Measurements from ENCODE around the gene CCDC182. TPM values are rescaled to one million over a fixed set of nuclear protein-coding genes. Genes with fewer than 3 reads are reported as not detected.

Gene CCDC182
- total and polyA plus RNA-seq, 9 of the 15 experiments (the other 6 are each of a cell fraction or from before 2014, with no cell fraction given): not detected

DNA sequence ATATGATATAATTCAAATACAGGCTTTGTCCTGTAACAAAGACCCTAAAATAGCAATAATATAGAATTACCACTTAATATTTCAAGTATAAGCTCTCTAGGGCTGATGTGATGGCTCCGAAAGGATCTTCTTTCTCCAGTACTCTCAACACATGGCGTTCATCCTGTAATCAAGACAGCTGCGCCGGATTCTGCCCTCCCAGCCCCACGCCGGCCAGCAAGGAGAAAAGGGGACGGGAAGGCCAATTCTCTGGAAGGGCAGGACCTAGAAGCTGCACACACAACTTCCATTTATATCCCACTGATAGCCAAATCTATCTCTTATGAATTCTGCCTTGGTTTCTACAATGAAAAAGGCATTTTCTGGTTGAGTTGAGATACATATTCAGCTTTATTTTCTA lies 32.0 kb downstream of the CCDC182 start:
- ChIA-PET POLR2A (interaction anchor here (1.4 kb wide), 1 partner anchor 14 kb away, joined by 3 read pairs; no protein-coding TSS in a partner anchor), CTCF (ENCODE audit: low intra/inter-chr PET ratio) (no interaction called here)
- no peak for ATAC-seq
- in situ Hi-C loops (cut with MboI): no loop called here
- WGBS (ENCODE audit: insufficient coverage, low coverage, missing lambda C conversion rate): 1% methylated on average over 7 of the region's 7 CpGs
- H3K27ac ChIP-seq (ENCODE audit: extremely low read depth, low read depth, low read length): no peak overlapping the region
- peaks cover 42 to 50% of the 10 kb centered on the region in 2 experiments for H3K27me3 ChIP-seq (ENCODE audit: control insufficient read depth in 2 of 2, insufficient read depth in 2 of 2, low read length in 2 of 2)
- no peaks in the 10 kb centered on the region for H3K9me1 ChIP-seq (ENCODE audit: control insufficient read depth, insufficient read depth, low read length)
- no peaks in the 10 kb centered on the region for H3K79me2 ChIP-seq (ENCODE audit: control insufficient read depth, insufficient read depth, low read length)
- no peaks in the 10 kb centered on the region for H3K4me1 ChIP-seq (replicated peaks in 1 of 2; ENCODE audit: control insufficient read depth in 2 of 2, insufficient read depth in 2 of 2, low read length in 2 of 2)
- no peak overlapping the region for H3K9ac ChIP-seq (ENCODE audit: insufficient read depth in 1 of 2, low read depth in 2 of 2, low read length in 2 of 2)
- H2AFZ ChIP-seq (ENCODE audit: low read depth, low read length): no peak overlapping the region
- intact Hi-C loops (cut with micrococcal nuclease): no loop called here
- H3K36me3 ChIP-seq (ENCODE audit: control insufficient read depth, insufficient read depth, low read length): no peaks in the 10 kb centered on the region
- no peak overlapping the region for H3K4me3 ChIP-seq
- BruUV-seq (replicated peaks): no TSS peak
- H4K20me1 ChIP-seq (replicated peaks; ENCODE audit: control insufficient read depth, insufficient read depth, low read length): no peaks in the 10 kb centered on the region
- DNase-seq (ENCODE audit: extremely low read depth in 1 of 4, low spot score in 3 of 4): no peak
- H3K9me3 ChIP-seq (replicated peaks; ENCODE audit: control insufficient read depth, insufficient read depth, low read depth, low read length): no peaks in the 10 kb centered on the region
- no peak for TF ChIP-seq ZBED1 (IDR thresholded peaks at IDR 0.05)
- TF ChIP-seq ZNF445 (CRISPR knock-in tag; IDR thresholded peaks at IDR 0.05; ENCODE audit: low read depth): no peak
- no peak for TF ChIP-seq ILF3 (IDR thresholded peaks at IDR 0.05; ENCODE audit: borderline replicate concordance)
- TF ChIP-seq RBM39 (optimal IDR thresholded peaks at IDR 0.05; ENCODE audit: low read depth, low read length): no peak
- TF ChIP-seq, protein P1, sequence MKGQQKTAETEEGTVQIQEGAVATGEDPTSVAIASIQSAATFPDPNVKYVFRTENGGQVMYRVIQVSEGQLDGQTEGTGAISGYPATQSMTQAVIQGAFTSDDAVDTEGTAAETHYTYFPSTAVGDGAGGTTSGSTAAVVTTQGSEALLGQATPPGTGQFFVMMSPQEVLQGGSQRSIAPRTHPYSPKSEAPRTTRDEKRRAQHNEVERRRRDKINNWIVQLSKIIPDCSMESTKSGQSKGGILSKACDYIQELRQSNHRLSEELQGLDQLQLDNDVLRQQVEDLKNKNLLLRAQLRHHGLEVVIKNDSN (CRISPR knock-in tag; IDR thresholded peaks at IDR 0.05): no peak
- TF ChIP-seq ZNF561 (CRISPR knock-in tag; conservative IDR thresholded peaks at IDR 0.05): no peak
- TF ChIP-seq LCOR (CRISPR knock-in tag; IDR thresholded peaks at IDR 0.05): no peak
- TF ChIP-seq ZNF174 (CRISPR knock-in tag; IDR thresholded peaks at IDR 0.05): no peak
- no peak for TF ChIP-seq HDGF (IDR thresholded peaks at IDR 0.05)
- no peak for TF ChIP-seq WHSC1 (IDR thresholded peaks at IDR 0.05; ENCODE audit: low read length)
- H3K4me2 ChIP-seq (ENCODE audit: insufficient read depth, low read length): no peak overlapping the region
- no peak for FAIRE-seq
